Measurements from ENCODE around the gene TRPV5. TPM values are rescaled to one million over a fixed set of nuclear protein-coding genes. Genes with fewer than 3 reads are reported as not detected.

The TRPV5 gene
- total and polyA plus RNA-seq, 2 of the 8 experiments (the other 6 are each of a cell fraction or from before 2014, with no cell fraction given), result 0.03 TPM; not detected in 1

GRCh38 chr7:142881586-142882337 is 51.8 kb downstream of the TRPV5 start (continued):
- no peak for TF ChIP-seq CHD7 (IDR thresholded peaks at IDR 0.05; ENCODE audit: insufficient replicate concordance, low read length)
- TF ChIP-seq CHD2 (IDR thresholded peaks at IDR 0.05; ENCODE audit: low read length), result no peak
- TF ChIP-seq SP4 (IDR thresholded peaks at IDR 0.05; ENCODE audit: low read length), result no peak

All from H1 (cell line).